Astrocyte of the spinal cord (primary cell): ENCODE data around the gene PLEKHA6.

Experiments
- DNase-seq: peaks from one replicate; pipeline ENCODE4 v3.0.0; 2011; ENCODE audit warnings: low read depth, low spot score
- H3K4me3 ChIP-seq: 2 replicates; pipeline ENCODE4 v1.5.1; 2011; ENCODE audit warnings: low read depth, mild to moderate bottlenecking, low read length, moderate library complexity
- in situ Hi-C: cut with HindIII; loops from 2 replicates; pipeline ENCODE4 v1.10.0; 2017; ENCODE audit warnings: low sequenced_read_pairs
- TF ChIP-seq, protein P1 (sequence below): IDR thresholded peaks from 2 replicates; pipeline ENCODE4 v1.5.1; 2012; ENCODE audit warnings: low read depth, mild to moderate bottlenecking, low read length, inconsistent platforms

Gene PLEKHA6

DNA sequence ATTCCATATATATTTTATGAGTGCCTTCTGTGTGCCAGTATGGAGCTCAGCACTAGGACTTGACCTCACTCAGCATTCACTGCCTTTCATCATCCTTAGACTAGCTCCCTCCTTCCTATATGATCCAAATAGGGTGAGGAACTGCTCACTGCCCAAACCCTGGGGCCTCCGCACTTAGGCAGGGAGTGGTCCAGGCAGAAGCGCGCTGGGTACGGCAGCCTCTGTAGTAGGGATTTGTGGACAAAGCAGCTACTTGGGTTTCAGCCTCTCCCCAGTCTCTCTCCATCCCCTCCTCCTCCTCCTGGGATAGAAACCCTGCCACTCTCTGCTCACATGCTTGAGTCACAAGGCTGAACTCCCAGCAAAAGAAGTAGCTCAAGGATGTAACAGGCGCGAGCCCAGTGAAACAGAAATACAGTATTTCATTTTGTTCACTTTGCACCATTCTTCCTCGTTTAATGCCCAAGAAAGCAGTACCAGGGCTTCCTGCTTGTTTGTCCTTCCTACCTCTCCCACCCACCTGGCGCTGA lies 32.9 kb downstream of the PLEKHA6 start:
- no peak overlapping the region for H3K4me3 ChIP-seq
- TF ChIP-seq, protein P1, sequence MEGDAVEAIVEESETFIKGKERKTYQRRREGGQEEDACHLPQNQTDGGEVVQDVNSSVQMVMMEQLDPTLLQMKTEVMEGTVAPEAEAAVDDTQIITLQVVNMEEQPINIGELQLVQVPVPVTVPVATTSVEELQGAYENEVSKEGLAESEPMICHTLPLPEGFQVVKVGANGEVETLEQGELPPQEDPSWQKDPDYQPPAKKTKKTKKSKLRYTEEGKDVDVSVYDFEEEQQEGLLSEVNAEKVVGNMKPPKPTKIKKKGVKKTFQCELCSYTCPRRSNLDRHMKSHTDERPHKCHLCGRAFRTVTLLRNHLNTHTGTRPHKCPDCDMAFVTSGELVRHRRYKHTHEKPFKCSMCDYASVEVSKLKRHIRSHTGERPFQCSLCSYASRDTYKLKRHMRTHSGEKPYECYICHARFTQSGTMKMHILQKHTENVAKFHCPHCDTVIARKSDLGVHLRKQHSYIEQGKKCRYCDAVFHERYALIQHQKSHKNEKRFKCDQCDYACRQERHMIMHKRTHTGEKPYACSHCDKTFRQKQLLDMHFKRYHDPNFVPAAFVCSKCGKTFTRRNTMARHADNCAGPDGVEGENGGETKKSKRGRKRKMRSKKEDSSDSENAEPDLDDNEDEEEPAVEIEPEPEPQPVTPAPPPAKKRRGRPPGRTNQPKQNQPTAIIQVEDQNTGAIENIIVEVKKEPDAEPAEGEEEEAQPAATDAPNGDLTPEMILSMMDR = no peak
- no peak for DNase-seq
- in situ Hi-C loops = no loop called here

DNA sequence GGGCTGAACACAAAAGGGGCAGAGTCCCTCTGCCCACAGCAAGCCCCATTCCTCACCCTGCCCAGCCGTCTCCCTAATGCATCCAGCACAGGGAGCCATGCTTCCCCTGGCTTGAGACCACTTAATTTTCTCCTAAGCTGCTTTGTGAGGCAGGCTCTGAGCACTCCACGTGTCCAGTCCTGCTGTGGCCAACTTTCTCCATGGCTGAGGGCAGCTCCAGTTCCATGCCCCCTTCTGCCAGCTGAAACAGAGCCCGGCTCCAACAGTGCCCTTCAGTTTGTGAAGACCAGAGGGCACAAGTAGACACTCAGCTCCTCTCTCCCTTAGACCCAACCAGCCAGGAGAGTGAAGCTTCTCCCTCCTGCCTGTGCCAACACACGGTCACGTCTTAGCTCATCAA lies 33.8 kb downstream of the PLEKHA6 start:
- H3K4me3 ChIP-seq = no peak overlapping the region
- no peak for DNase-seq
- in situ Hi-C loops = no loop called here

DNA sequence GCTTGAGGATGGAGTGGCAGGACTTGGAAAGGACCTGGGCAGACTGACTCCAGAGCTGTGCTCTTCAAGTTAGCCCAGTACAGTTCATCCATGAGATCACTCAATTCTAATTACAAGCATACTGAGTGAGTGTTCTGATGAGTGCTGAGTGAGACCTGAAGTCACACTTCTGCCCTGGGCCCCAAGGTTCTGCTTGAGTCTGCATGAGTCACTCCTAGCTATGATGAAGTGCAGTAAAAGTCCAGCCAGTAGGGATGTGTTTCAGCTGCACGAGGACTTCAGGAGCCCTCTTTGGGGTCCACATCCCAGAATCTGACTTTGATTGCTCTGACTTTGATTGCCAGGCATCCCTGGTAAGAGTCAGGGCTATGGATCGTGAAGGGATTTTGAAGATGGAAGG lies 35.8 kb downstream of the PLEKHA6 start:
- peak; percentile 32 for DNase-seq
- TF ChIP-seq, protein P1 = no peak
- H3K4me3 ChIP-seq = no peak overlapping the region
- in situ Hi-C loops = no loop called here

More for the DNA sequence above, 33.8 kb downstream of the PLEKHA6 start:
- TF ChIP-seq, protein P1 = no peak

DNA sequence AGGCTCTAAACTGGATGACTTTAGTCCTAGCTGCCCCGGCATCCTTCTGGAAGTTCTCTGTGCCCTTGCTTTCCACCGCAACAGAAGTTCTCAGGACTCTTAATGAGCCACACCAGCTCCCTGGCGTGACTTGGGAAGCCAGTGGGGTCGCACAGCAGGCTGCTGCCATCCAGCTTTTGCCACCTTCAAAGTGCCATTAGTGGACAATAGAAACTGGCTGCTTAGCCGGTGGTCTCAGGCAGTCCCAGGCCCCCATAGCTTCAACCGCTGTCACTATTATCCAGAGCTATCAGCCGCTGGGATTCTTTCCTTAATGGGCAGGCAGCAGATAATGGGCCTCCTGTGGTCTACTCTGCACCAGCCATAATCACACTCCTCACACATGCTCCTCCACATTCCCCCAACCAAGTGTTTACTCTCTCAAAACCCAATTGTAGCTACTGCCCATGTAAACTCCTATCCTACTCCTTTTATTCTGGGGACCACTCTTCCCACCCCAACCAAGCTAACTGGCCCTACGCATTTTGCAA lies 37.3 kb downstream of the PLEKHA6 start:
- no peak overlapping the region for H3K4me3 ChIP-seq
- TF ChIP-seq, protein P1 = no peak
- DNase-seq = no peak
- in situ Hi-C loops = no loop called here

DNA sequence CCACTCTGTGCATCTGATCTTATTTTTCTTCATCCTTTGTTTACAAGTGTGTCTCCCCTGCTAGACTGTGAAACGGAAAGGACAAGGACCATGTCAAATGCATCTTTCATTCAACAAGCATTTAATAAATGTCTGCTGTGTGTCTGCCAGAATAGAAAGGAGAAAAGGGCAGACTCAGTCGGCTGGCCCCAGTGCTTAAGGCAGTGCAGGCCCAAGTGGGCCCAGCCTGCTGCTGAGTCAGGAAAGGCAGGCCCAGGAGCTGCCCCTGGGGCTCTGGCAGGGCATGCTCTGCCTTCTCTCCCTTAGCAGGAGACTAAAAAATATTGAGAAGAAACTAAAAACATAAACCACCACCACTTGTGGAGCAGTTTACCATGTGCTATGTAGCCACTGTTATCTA lies 38.1 kb downstream of the PLEKHA6 start:
- no peak overlapping the region for H3K4me3 ChIP-seq
- peak; percentile 15 for DNase-seq
- TF ChIP-seq, protein P1 = no peak
- in situ Hi-C loops = no loop called here

DNA sequence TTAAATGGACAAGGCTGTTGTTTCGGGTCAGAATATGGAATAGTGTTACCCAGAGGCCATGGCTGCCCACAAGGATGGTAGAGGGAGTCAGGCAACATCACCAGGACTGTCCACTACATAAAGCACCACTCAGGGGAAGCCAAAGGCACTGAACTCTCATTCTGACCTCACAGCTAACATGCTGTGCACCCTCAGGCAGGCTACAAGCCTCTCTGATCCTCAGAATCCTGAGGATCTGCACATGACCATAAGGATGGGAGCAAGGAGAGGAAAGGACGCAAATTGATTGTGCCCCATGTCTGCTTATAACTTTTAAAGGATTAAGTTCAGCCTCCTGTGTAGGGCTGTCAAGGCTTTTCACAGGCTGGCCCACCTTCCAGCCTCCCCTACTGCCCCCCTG lies 38.7 kb downstream of the PLEKHA6 start:
- H3K4me3 ChIP-seq = no peak overlapping the region
- in situ Hi-C loops = no loop called here
- TF ChIP-seq, protein P1 = no peak
- no peak for DNase-seq
